ENCODE measurements around the gene PHACTR1. TPM values are rescaled to one million over a fixed set of nuclear protein-coding genes. Genes with fewer than 3 reads are reported as not detected.

The PHACTR1 gene
- total RNA-seq, 6 experiments from 2014 or later: 0.20 to 3.5 (median 0.93) TPM

- 4% methylated on average over 9 of the region's 9 CpGs for WGBS (ENCODE audit: insufficient coverage, low coverage, low lambda C conversion rate, missing lambda C conversion rate)
- Histone ChIP-seq H3K4me1 (peaks cover 0 to 16% (median 4%) of the 10 kb centered on the region in 4 donors), H3K9me3 (no peaks in the 10 kb centered on the region), H3K36me3 (no peaks in the 10 kb centered on the region), H3K27me3 (peaks cover 0 to 5% of the 10 kb centered on the region in 2 donors), H3K27ac (peak overlapping the region in 2 of 3 donors; percentile 27 to 77), H3K4me3 (peak overlapping the region; percentile 33 to 56 (median 54))
- ATAC-seq: peak; percentile 34 to 58 (median 45)
- TF ChIP-seq, protein P1, sequence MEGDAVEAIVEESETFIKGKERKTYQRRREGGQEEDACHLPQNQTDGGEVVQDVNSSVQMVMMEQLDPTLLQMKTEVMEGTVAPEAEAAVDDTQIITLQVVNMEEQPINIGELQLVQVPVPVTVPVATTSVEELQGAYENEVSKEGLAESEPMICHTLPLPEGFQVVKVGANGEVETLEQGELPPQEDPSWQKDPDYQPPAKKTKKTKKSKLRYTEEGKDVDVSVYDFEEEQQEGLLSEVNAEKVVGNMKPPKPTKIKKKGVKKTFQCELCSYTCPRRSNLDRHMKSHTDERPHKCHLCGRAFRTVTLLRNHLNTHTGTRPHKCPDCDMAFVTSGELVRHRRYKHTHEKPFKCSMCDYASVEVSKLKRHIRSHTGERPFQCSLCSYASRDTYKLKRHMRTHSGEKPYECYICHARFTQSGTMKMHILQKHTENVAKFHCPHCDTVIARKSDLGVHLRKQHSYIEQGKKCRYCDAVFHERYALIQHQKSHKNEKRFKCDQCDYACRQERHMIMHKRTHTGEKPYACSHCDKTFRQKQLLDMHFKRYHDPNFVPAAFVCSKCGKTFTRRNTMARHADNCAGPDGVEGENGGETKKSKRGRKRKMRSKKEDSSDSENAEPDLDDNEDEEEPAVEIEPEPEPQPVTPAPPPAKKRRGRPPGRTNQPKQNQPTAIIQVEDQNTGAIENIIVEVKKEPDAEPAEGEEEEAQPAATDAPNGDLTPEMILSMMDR (IDR thresholded peaks at IDR 0.05): no peak
- no peak for TF ChIP-seq POLR2A (IDR thresholded peaks at IDR 0.05)
- DNase-seq: no peak
- intact Hi-C loops (cut with DNase I): no loop called here
Measured at GRCh38 chr6:12958052-12958706, 241.6 kb downstream of the PHACTR1 start.

- ATAC-seq (no peak), DNase-seq (no peak)
- Histone ChIP-seq H3K4me3 (no peak overlapping the region), H3K4me1 (peaks cover 0 to 16% (median 4%) of the 10 kb centered on the region in 4 donors), H3K36me3 (no peaks in the 10 kb centered on the region), H3K27ac (no peak overlapping the region), H3K9me3 (no peaks in the 10 kb centered on the region), H3K27me3 (peaks cover 0 to 5% of the 10 kb centered on the region in 2 donors)
- intact Hi-C loops (cut with DNase I): no loop called here
- WGBS (ENCODE audit: insufficient coverage, low coverage, low lambda C conversion rate, missing lambda C conversion rate): 79% methylated on average over 4 of the region's 4 CpGs
- TF ChIP-seq, protein P1 (IDR thresholded peaks at IDR 0.05): no peak
- TF ChIP-seq POLR2A (IDR thresholded peaks at IDR 0.05): no peak
Measured at GRCh38 chr6:12961761-12962160, 245.2 kb downstream of the PHACTR1 start.

DNA sequence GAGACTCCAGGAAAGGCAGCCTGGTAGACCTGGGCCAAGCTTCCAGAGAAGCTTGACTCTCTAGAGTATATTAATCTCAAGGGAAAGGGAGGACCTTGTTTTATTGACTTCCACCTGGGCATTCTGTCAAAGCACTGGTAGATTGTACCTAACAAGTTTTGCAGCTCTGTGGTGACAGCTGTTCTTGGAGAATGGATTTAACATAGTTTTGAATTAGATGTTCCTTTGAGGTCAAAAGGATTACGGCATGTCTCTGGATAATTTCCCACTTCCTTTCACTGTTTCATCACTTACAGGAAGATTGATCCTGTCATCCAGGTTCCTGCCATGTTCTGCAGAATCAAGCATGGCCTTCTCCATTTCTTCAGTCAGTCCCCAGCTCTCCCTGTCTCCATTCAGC lies 246.0 kb downstream of the PHACTR1 start:
- no peak for DNase-seq

GRCh38 chr6:12962987-12963386 lies 246.4 kb downstream of the PHACTR1 start:
- no peak for DNase-seq
- ATAC-seq: peak; percentile 32 to 60 (median 56)
- Histone ChIP-seq H3K27me3 (peaks cover 0 to 5% of the 10 kb centered on the region in 2 donors), H3K36me3 (no peaks in the 10 kb centered on the region), H3K9me3 (no peaks in the 10 kb centered on the region), H3K4me3 (no peak overlapping the region), H3K27ac (peak overlapping the region in 1 of 3 donors; percentile 59), H3K4me1 (peaks cover 0 to 5% (median 0%) of the 10 kb centered on the region in 4 donors)
- no peak for TF ChIP-seq POLR2A (IDR thresholded peaks at IDR 0.05)
- TF ChIP-seq, protein P1 (IDR thresholded peaks at IDR 0.05): no peak
- intact Hi-C loops (cut with DNase I): no loop called here
- WGBS (ENCODE audit: insufficient coverage, low coverage, low lambda C conversion rate, missing lambda C conversion rate): 33% methylated on average over 5 of the region's 5 CpGs

More for the DNA sequence above, 246.0 kb downstream of the PHACTR1 start:
- WGBS (ENCODE audit: insufficient coverage, low coverage, low lambda C conversion rate, missing lambda C conversion rate): 17% methylated on average over 1 of the region's 1 CpG
- H3K9me3 ChIP-seq: no peaks in the 10 kb centered on the region
- H3K4me1 ChIP-seq: peaks cover 0 to 10% (median 2%) of the 10 kb centered on the region in 4 donors
- no peak for TF ChIP-seq POLR2A (IDR thresholded peaks at IDR 0.05)
- TF ChIP-seq, protein P1 (IDR thresholded peaks at IDR 0.05): no peak
- peaks cover 0 to 5% of the 10 kb centered on the region in 2 donors for H3K27me3 ChIP-seq
- H3K4me3 ChIP-seq: no peak overlapping the region
- intact Hi-C loops (cut with DNase I): no loop called here
- H3K27ac ChIP-seq: peak overlapping the region in 1 of 3 donors; percentile 59
- no peaks in the 10 kb centered on the region for H3K36me3 ChIP-seq
- peak in 2 of 4 donors; percentile 28 to 30 for ATAC-seq
